ENCODE results near the gene TDP2. TPM values are rescaled to one million over a fixed set of nuclear protein-coding genes. Genes with fewer than 3 reads are reported as not detected.
A peak's percentile ranks its signal among the peaks of the same experiment; 100 is the strongest.
"Not testable (repeated sequence)": the region's sequence is repeated elsewhere in the genome, so short reads cannot be mapped to it uniquely, and the experiment has no call there.

Gene TDP2
- total and polyA plus RNA-seq, 12 donors = 20.0 to 30.9 (median 24.3) TPM

DNA sequence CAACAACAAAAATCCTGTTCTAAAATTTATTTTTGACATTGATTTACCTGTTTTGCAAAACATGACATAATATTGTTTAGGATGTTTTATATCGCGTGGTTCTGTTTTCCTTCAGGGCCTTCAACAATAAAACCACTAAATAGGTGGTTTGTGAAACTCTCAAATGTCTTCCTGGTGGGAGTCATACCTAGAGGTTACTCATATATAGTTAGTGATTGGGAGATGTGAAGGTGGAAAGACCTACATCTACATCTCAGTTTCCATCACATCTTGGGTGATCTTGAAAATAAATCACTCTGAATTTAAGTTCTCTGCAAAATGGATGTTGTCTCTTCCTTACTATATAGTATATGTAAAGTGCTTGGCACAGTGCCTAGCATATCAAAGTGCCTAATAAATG, 29.4 kb upstream of the TDP2 start:
- H3K27me3 ChIP-seq = no peaks in the 10 kb centered on the region
- DNase-seq (no peak), ATAC-seq (no peak)
- intact Hi-C loops (cut with DNase I) = loop anchor here in 5 of 10 donors (5.0 to 10.0 kb wide), 4 partner anchors 114 to 264 kb away; no protein-coding TSS in a partner anchor
- TF ChIP-seq, protein P1, sequence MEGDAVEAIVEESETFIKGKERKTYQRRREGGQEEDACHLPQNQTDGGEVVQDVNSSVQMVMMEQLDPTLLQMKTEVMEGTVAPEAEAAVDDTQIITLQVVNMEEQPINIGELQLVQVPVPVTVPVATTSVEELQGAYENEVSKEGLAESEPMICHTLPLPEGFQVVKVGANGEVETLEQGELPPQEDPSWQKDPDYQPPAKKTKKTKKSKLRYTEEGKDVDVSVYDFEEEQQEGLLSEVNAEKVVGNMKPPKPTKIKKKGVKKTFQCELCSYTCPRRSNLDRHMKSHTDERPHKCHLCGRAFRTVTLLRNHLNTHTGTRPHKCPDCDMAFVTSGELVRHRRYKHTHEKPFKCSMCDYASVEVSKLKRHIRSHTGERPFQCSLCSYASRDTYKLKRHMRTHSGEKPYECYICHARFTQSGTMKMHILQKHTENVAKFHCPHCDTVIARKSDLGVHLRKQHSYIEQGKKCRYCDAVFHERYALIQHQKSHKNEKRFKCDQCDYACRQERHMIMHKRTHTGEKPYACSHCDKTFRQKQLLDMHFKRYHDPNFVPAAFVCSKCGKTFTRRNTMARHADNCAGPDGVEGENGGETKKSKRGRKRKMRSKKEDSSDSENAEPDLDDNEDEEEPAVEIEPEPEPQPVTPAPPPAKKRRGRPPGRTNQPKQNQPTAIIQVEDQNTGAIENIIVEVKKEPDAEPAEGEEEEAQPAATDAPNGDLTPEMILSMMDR (IDR thresholded peaks at IDR 0.05) = no peak
- WGBS, 2 donors = 94 to 98% methylated on average over 2 of the region's 2 CpGs
- peaks cover 0 to 31% (median 9%) of the 10 kb centered on the region in 9 donors for H3K4me1 ChIP-seq
- H3K36me3 ChIP-seq = peaks cover 0 to 39% (median 6%) of the 10 kb centered on the region in 9 donors
- H3K4me3 ChIP-seq = no peak overlapping the region
- no peak overlapping the region for H3K27ac ChIP-seq
- no peaks in the 10 kb centered on the region for H3K9me3 ChIP-seq

DNA sequence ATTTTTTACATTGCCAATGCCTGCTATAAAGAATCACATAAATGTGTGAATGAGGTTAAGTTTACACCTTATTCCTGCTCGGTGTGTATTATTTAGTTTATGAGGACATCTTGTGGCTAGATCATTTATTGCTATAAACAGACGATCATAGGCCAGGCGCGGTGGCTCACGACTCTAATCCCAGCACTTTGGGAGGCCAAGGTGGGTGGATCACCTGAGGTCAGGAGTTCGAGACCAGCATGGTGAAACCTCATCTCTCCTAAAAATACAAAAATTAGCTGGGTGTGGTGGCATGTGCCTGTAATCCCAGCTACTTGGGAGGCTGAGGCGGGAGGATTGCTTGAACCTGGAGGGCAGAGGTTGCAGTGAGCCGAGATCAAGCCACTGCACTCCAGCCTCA, 28.9 kb upstream of the TDP2 start:
- H3K9me3 ChIP-seq, H3K4me3 ChIP-seq, H3K27me3 ChIP-seq, H3K27ac ChIP-seq: not testable (repeated sequence)
- Histone ChIP-seq H3K4me1 (peaks cover 0 to 33% (median 9%) of the 10 kb centered on the region in 9 donors), H3K36me3 (peaks cover 0 to 35% (median 4%) of the 10 kb centered on the region in 9 donors)
- ATAC-seq = peak; percentile 30 to 81 (median 75)
- peak in 1 of 2 donors; percentile 27 for DNase-seq
- TF ChIP-seq, protein P1 (IDR thresholded peaks at IDR 0.05) = peak in 8 of 9 donors; percentile 19 to 70 (median 54)
- WGBS, 2 donors = 30 to 32% methylated on average over 8 of the region's 8 CpGs
- intact Hi-C loops (cut with DNase I) = loop anchor here in 7 of 10 donors (1.0 to 10.0 kb wide), 8 partner anchors 112 to 263 kb away; no protein-coding TSS in a partner anchor

DNA sequence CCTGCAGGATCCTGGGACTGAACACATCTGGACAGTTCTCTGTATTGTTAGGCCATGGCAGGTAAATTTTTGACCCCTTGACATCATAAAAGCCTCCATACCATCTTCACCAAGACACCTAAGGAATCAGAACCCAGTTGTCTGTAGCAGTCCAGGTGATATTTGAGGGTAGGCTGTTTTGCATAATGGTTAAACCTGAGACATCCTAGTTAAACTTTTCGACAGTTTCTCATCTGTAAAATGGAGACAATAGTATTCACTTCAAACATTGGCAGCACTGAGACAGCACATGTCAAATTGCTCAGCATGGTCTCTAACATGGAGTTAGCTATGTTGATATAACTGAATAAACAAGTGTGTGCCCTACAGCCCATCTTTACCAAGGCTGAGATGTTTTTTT, 27.5 kb upstream of the TDP2 start:
- Histone ChIP-seq H3K27ac (no peak overlapping the region), H3K27me3 (no peaks in the 10 kb centered on the region), H3K36me3 (peaks cover 0 to 21% (median 0%) of the 10 kb centered on the region in 9 donors), H3K9me3 (no peaks in the 10 kb centered on the region), H3K4me3 (no peak overlapping the region), H3K4me1 (peaks cover 0 to 31% (median 12%) of the 10 kb centered on the region in 9 donors)
- DNase-seq = no peak
- TF ChIP-seq, protein P1 (IDR thresholded peaks at IDR 0.05) = no peak
- no peak for ATAC-seq
- whole genome bisulfite sequencing, 2 donors = 97% methylated on average over 1 of the region's 1 CpG
- intact Hi-C loops (cut with DNase I) = loop anchor here in 5 of 10 donors (2.0 to 10.0 kb wide), 5 partner anchors 111 to 259 kb away; no protein-coding TSS in a partner anchor

DNA sequence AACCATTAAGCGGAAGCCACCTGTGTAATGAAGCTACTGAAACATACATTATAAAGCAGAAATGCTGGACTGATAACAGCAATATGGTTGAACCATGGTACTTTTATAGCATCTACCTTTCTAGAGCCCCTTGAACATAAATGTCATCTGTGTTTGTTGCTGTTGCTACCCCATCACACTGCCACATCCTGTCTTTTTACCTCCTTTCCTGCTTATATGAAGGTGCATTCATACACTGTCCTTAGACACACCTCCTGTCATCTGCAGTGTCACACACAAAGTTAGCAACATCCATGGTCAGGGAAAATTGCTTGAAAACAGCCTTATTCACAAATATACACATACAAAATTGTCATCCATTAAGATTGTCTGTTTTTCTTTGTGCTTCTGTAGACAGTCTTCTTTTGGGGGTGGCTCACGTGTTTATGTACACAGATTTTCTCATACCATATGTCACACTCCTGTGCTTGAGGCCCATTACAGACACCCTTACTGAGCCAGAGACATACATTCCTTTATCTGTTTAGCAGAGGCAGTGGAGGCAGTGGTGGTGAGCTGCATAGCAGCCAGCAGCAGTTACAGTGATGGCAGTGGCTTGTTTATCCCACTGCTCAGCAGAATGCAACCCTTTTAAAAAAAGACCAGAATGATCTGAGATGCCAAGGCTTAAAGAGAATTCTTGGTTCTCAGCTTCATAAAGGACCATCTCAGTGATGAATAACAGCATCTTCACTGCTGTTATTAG, 26.3 kb upstream of the TDP2 start:
- H3K9me3 ChIP-seq = no peaks in the 10 kb centered on the region
- H3K4me3 ChIP-seq = no peak overlapping the region
- TF ChIP-seq, protein P1 (IDR thresholded peaks at IDR 0.05) = no peak
- WGBS, 2 donors = 83 to 89% methylated on average over 2 of the region's 2 CpGs
- intact Hi-C loops (cut with DNase I) = loop anchor here in 7 of 10 donors (2.0 to 10.0 kb wide), 5 partner anchors 110 to 258 kb away; no protein-coding TSS in a partner anchor
- no peak overlapping the region for H3K27ac ChIP-seq
- no peak for DNase-seq
- H3K4me1 ChIP-seq = peaks cover 0 to 31% (median 12%) of the 10 kb centered on the region in 9 donors
- H3K36me3 ChIP-seq = peaks cover 0 to 15% (median 4%) of the 10 kb centered on the region in 9 donors
- ATAC-seq = no peak
- no peaks in the 10 kb centered on the region for H3K27me3 ChIP-seq

Data from heart right ventricle (tissue), 16 donors.